ENCODE measurements around the gene SLC4A5. TPM values are rescaled to one million over a fixed set of nuclear protein-coding genes. Genes with fewer than 3 reads are reported as not detected.

Gene SLC4A5
- total RNA-seq, 2 donors from 2014 or later, result 2.2 to 9.5 TPM

- peak overlapping the region; percentile 69 to 78 for H3K27ac ChIP-seq
- no peaks in the 10 kb centered on the region for H3K36me3 ChIP-seq
- no peak for TF ChIP-seq CTCF (IDR thresholded peaks at IDR 0.05)
- H3K27me3 ChIP-seq (replicated peaks; ENCODE audit: insufficient read depth), result no peaks in the 10 kb centered on the region
- no peak for DNase-seq (ENCODE audit: low spot score)
- H3K4me3 ChIP-seq, result peak overlapping the region; percentile 46
- H3K9me3 ChIP-seq, result no peaks in the 10 kb centered on the region
- peaks cover 24 to 34% of the 10 kb centered on the region in 2 donors for H3K4me1 ChIP-seq (ENCODE audit: control insufficient read depth in 1 of 2, low read depth in 2 of 2)
- no peak for ATAC-seq (ENCODE audit: insufficient number of reproducible peaks, low FRiP score, low read depth)
Measured at GRCh38 chr2:74225698-74226459, 117.3 kb downstream of the SLC4A5 start.

- no peaks in the 10 kb centered on the region for H3K9me3 ChIP-seq
- H3K4me1 ChIP-seq (ENCODE audit: control insufficient read depth in 1 of 2, low read depth in 2 of 2), result peaks cover 24 to 34% of the 10 kb centered on the region in 2 donors
- no peaks in the 10 kb centered on the region for H3K36me3 ChIP-seq
- no peak for TF ChIP-seq CTCF (IDR thresholded peaks at IDR 0.05)
- DNase-seq (ENCODE audit: low spot score) (no peak), ATAC-seq (ENCODE audit: insufficient number of reproducible peaks, low FRiP score, low read depth) (no peak)
- no peak overlapping the region for H3K4me3 ChIP-seq
- H3K27me3 ChIP-seq (replicated peaks; ENCODE audit: insufficient read depth), result no peaks in the 10 kb centered on the region
- peak overlapping the region; percentile 41 to 78 for H3K27ac ChIP-seq
Measured at GRCh38 chr2:74223941-74224770, 119.1 kb downstream of the SLC4A5 start.

DNA sequence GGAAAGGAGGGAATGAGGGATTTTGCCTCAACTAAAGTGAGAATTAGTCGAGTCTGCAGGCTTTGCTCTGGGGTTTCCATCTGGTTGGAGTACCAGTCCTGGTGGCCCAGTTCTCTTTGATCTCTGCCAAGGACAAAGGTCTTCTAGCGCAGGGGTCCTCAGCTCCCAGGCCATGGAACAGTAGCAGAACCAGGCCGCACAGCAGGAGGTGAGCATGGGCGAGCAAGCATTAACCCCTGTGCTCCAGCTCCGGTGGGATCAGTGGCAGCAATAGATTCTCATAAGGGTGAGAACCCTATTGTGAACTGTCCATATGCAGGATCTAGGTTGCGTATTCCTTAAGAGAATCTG lies 120.9 kb downstream of the SLC4A5 start:
- ATAC-seq (ENCODE audit: insufficient number of reproducible peaks, low FRiP score, low read depth) (no peak), DNase-seq (ENCODE audit: low spot score) (no peak)
- no peak overlapping the region for H3K27ac ChIP-seq

GRCh38 chr2:74221604-74222299 lies 121.5 kb downstream of the SLC4A5 start:
- Histone ChIP-seq H3K9me3 (no peaks in the 10 kb centered on the region), H3K27me3 (replicated peaks; ENCODE audit: insufficient read depth) (no peaks in the 10 kb centered on the region), H3K4me1 (ENCODE audit: control insufficient read depth in 1 of 2, low read depth in 2 of 2) (peaks cover 20 to 26% of the 10 kb centered on the region in 2 donors), H3K36me3 (peaks cover 11% of the 10 kb centered on the region), H3K4me3 (no peak overlapping the region), H3K27ac (no peak overlapping the region)
- no peak for TF ChIP-seq CTCF (IDR thresholded peaks at IDR 0.05)
- DNase-seq (ENCODE audit: low spot score), result no peak
- no peak for ATAC-seq (ENCODE audit: insufficient number of reproducible peaks, low FRiP score, low read depth)

More for the DNA sequence above, 120.9 kb downstream of the SLC4A5 start:
- Histone ChIP-seq H3K4me3 (no peak overlapping the region), H3K27me3 (replicated peaks; ENCODE audit: insufficient read depth) (no peaks in the 10 kb centered on the region), H3K4me1 (ENCODE audit: control insufficient read depth in 1 of 2, low read depth in 2 of 2) (peaks cover 24 to 31% of the 10 kb centered on the region in 2 donors), H3K36me3 (peaks cover 11% of the 10 kb centered on the region), H3K9me3 (no peaks in the 10 kb centered on the region)
- no peak for TF ChIP-seq CTCF (IDR thresholded peaks at IDR 0.05)

- DNase-seq (ENCODE audit: low spot score) (no peak), ATAC-seq (ENCODE audit: insufficient number of reproducible peaks, low FRiP score, low read depth) (no peak)
- Histone ChIP-seq H3K27ac (no peak overlapping the region), H3K27me3 (replicated peaks; ENCODE audit: insufficient read depth) (no peaks in the 10 kb centered on the region), H3K36me3 (peaks cover 11% of the 10 kb centered on the region), H3K4me3 (no peak overlapping the region), H3K4me1 (ENCODE audit: control insufficient read depth in 1 of 2, low read depth in 2 of 2) (peaks cover 14 to 19% of the 10 kb centered on the region in 2 donors), H3K9me3 (no peaks in the 10 kb centered on the region)
- no peak for TF ChIP-seq CTCF (IDR thresholded peaks at IDR 0.05)
Measured at GRCh38 chr2:74221091-74221490, 122.1 kb downstream of the SLC4A5 start.
